K562 (cell line): ENCODE results near the gene SV2A. TPM values are rescaled to one million over a fixed set of nuclear protein-coding genes. Genes with fewer than 3 reads are reported as not detected.

Experiments used
- ATAC-seq: fragments of 200-7000 bp; cut with Tn5 transposase; 3 replicates; pipeline ENCODE4 v1.9.1; 2020; ENCODE audit warnings: moderate library complexity
- BruUV-seq: library from RNA; stranded (reverse); fragments of 400-500 nt; replicated peaks from 2 replicates; lab custom pipeline; 2021; lab: Mats Ljungman, UMichigan
- CTCF ChIA-PET: fragments of 300-600 bp; formaldehyde crosslinking; extraction: SDS; loops from one replicate; lab custom pipeline; 2021; ENCODE audit warnings: low intra/inter-chr PET ratio; lab: Yijun Ruan, JAX
- POLR2A ChIA-PET: fragments of 300-600, 350-650 bp; sonication (Branson Sonifier 250); formaldehyde crosslinking; extraction: SDS; loops from one replicate; lab custom pipeline; 2021; ENCODE audit warnings: antibody characterized with exemption, inconsistent platforms; lab: Yijun Ruan, JAX
- DNase-seq, 4 experiments: peaks; one replicate each; pipeline versions ENCODE4 v3.0.0 to v3.0.0-alpha.2; 2011 to 2018; ENCODE audit warnings: low spot score in 3 of 4, mixed read lengths in 3 of 4; ENCODE audit errors: extremely low read depth in 1 of 4
- FAIRE-seq: peaks from 2 replicates; lab custom pipeline; 2011; peaks lifted over from hg19 to GRCh38; lab: Jason Lieb, UNC
- H2AFZ ChIP-seq: 2 replicates; pipeline ENCODE4 v1.6.0; 2011; ENCODE audit warnings: low read depth, low read length, control low read depth, inconsistent platforms
- H3K27ac ChIP-seq: fragments of 200-600 bp; 3 replicates; pipeline ENCODE4 v1.8.0; 2011; ENCODE audit warnings: low read depth, mild to moderate bottlenecking, control low read depth, inconsistent platforms, low read length, moderate library complexity, mixed read lengths; ENCODE audit errors: extremely low read depth
- H3K27me3 ChIP-seq, 2 experiments: fragments of 300-600 bp in 1 of 2; 2 replicates in 1 of 2; 3 replicates in 1 of 2; pipeline versions ENCODE4 v1.6.0 to v1.8.0; 2011; ENCODE audit warnings: inconsistent platforms in 2 of 2, low read length in 2 of 2, mild to moderate bottlenecking in 1 of 2, mixed read lengths in 1 of 2, moderate library complexity in 1 of 2; ENCODE audit not compliant: control insufficient read depth in 2 of 2, insufficient read depth in 2 of 2
- H3K36me3 ChIP-seq: fragments of 300-600 bp; 3 replicates; pipeline ENCODE4 v1.8.0; 2011; ENCODE audit warnings: mild to moderate bottlenecking, low read length, inconsistent platforms; ENCODE audit not compliant: control insufficient read depth, insufficient read depth
- H3K4me1 ChIP-seq, 2 experiments: fragments of 200-600 bp in 1 of 2; replicated peaks in 1 of 2; 2 replicates in 1 of 2; 3 replicates in 1 of 2; pipeline versions ENCODE4 v1.5.1 to v1.8.0; 2011; ENCODE audit warnings: inconsistent platforms in 2 of 2, low read length in 2 of 2, mild to moderate bottlenecking in 1 of 2, mixed read lengths in 1 of 2, moderate library complexity in 1 of 2; ENCODE audit not compliant: control insufficient read depth in 2 of 2, insufficient read depth in 2 of 2
- H3K4me2 ChIP-seq: 2 replicates; pipeline ENCODE4 v1.6.1; 2011; ENCODE audit warnings: low read length, control low read depth, inconsistent platforms, mixed read lengths; ENCODE audit not compliant: insufficient read depth
- H3K4me3 ChIP-seq: fragments of 200-600 bp; sonication (generic), shearing (Covaris generic); 2 replicates; pipeline ENCODE4 v1.5.1; 2016; ENCODE audit warnings: control low read depth, inconsistent platforms
- H3K79me2 ChIP-seq: fragments of 200-600 bp; 3 replicates; pipeline ENCODE4 v1.8.0; 2011; ENCODE audit warnings: low read length, inconsistent platforms; ENCODE audit not compliant: control insufficient read depth, insufficient read depth
- H3K9ac ChIP-seq, 2 experiments: 2 replicates each; pipeline versions ENCODE4 v1.6.0 to v1.6.1; 2011; ENCODE audit warnings: low read depth in 2 of 2, low read length in 2 of 2, control low read depth in 1 of 2, inconsistent platforms in 1 of 2, mild to moderate bottlenecking in 1 of 2, mixed read lengths in 1 of 2; ENCODE audit not compliant: insufficient read depth in 1 of 2
- H3K9me1 ChIP-seq: one replicate; pipeline ENCODE4 v1.6.0; 2011; ENCODE audit warnings: inconsistent platforms, mild to moderate bottlenecking, low read length, moderate library complexity; ENCODE audit not compliant: control insufficient read depth, insufficient read depth
- H3K9me3 ChIP-seq: replicated peaks from 2 replicates; pipeline ENCODE4 v1.5.1; 2011; ENCODE audit warnings: low read depth, low read length, inconsistent platforms; ENCODE audit not compliant: control insufficient read depth, insufficient read depth
- H4K20me1 ChIP-seq: replicated peaks from 2 replicates; pipeline ENCODE4 v1.6.1; 2011; ENCODE audit warnings: low read length, inconsistent platforms, mixed read lengths; ENCODE audit not compliant: control insufficient read depth, insufficient read depth
- ETS1 ChIP-seq: conservative IDR thresholded peaks from 2 replicates; pipeline ENCODE4 v1.6.1; 2011; ENCODE audit warnings: low read depth, mild to moderate bottlenecking, low read length; ENCODE audit not compliant: control insufficient read depth
- FIP1L1 ChIP-seq: fragments of 200-400 bp; formaldehyde crosslinking; IDR thresholded peaks from 2 replicates; pipeline ENCODE4 v1.6.1; 2018; ENCODE audit warnings: mild to moderate bottlenecking, low read depth, low read length; ENCODE audit not compliant: poor library complexity, severe bottlenecking
- NR2C2 ChIP-seq, 2 experiments: fragments of 200-800 bp in 1 of 2; sonication (Bioruptor generic) in 1 of 2; sonication (generic) in 1 of 2; formaldehyde crosslinking in 1 of 2; IDR thresholded peaks; 2 replicates each; pipeline versions ENCODE4 v1.6.1 to v1.8.0; 2016 to 2022; ENCODE audit warnings: mild to moderate bottlenecking in 1 of 2, missing compliant biosample characterization in 1 of 2, missing genetic modification characterization in 1 of 2, missing genetic modification reagents in 1 of 2
- SRSF9 ChIP-seq: fragments of 200-400 bp; formaldehyde crosslinking; IDR thresholded peaks from 2 replicates; pipeline ENCODE4 v1.6.1; 2017; ENCODE audit warnings: low read depth, low read length, borderline replicate concordance
- ZC3H4 ChIP-seq: sonication (generic); formaldehyde crosslinking; IDR thresholded peaks from 2 replicates; pipeline ENCODE4 v1.9.0; 2021; ENCODE audit warnings: missing genetic modification reagents, borderline replicate concordance
- ZNF121 ChIP-seq: sonication (generic); formaldehyde crosslinking; conservative IDR thresholded peaks from 2 replicates; pipeline ENCODE4 v1.8.0; 2022; ENCODE audit warnings: missing genetic modification reagents
- WGBS: fragments of 100-300 bp; shearing (Covaris generic); methylation state at CpG from one replicate; pipeline ENCODE4 v1.1.6; 2016; ENCODE audit warnings: low coverage, mixed read lengths; ENCODE audit not compliant: insufficient coverage; ENCODE audit errors: missing lambda C conversion rate; 5-methylcytosine and 5-hydroxymethylcytosine counted together
- in situ Hi-C: fragments of 300-500 bp; cut with MboI; formaldehyde crosslinking; loops from 4 replicates; pipeline ENCODE4 v1.15.0; 2018; ENCODE audit warnings: inconsistent platforms, mixed read lengths
- intact Hi-C: fragments of 100-400 bp; cut with micrococcal nuclease; formaldehyde crosslinking; loops from 2 replicates; pipeline ENCODE4 v1.14.2; 2022
- polyA plus RNA-seq, 8 experiments: library from polyadenylated mRNA; depleted of rRNA in 4 of 8; stranded (reverse) in 5 of 8; unstranded in 3 of 8; fragments of >200 nt; fragmentation: Nextera tagmentation in 2 of 8; fragmentation: Illumina TruSeq in 1 of 8; extraction: Ambion mirVana in 2 of 8; extraction: Trizol in 1 of 8; gene quantifications; 2 replicates each; pipeline versions ENCODE4 v1.2.1 to v1.2.3, GENCODE V29; 2011 to 2014; ENCODE audit warnings: inconsistent platforms in 1 of 8, missing spikeins in 1 of 8
- total RNA-seq, 7 experiments: library from RNA; depleted of rRNA in 6 of 7; stranded (reverse); fragments of >200 nt in 6 of 7; fragmentation: Illumina TruSeq in 2 of 7; extraction: Trizol in 2 of 7; gene quantifications; 2 replicates each; pipeline versions ENCODE4 v1.2.1 to v1.2.3, GENCODE V29; 2011 to 2021; ENCODE audit warnings: low replicate concordance in 1 of 7

SV2A gene
- total and polyA plus RNA-seq, 9 of the 15 experiments (the other 6 are each of a cell fraction or from before 2014, with no cell fraction given): 0.07 to 0.22 (median 0.11) TPM; not detected in 1

GRCh38 chr1:149927056-149927562 is 9.5 kb upstream of the SV2A start:
- POLR2A ChIA-PET: no interaction called here
- peak overlapping the region; percentile 93 for H3K4me3 ChIP-seq
- DNase-seq (no peak), ATAC-seq (no peak), FAIRE-seq (no peak)
- H3K36me3 ChIP-seq: peaks cover 46% of the 10 kb centered on the region
- BruUV-seq: no TSS peak
- H2AFZ ChIP-seq: peak overlapping the region; percentile 82
- in situ Hi-C loops: no loop called here
- peak overlapping the region; percentile 73 for H3K27ac ChIP-seq
- peaks cover 36% of the 10 kb centered on the region for H3K79me2 ChIP-seq
- intact Hi-C loops: loop anchor here (1.0 kb wide), 1 partner anchor 39 kb away; no protein-coding TSS in a partner anchor
- CTCF ChIA-PET: no interaction called here
- H3K9me1 ChIP-seq: no peaks in the 10 kb centered on the region
- no peaks in the 10 kb centered on the region for H3K27me3 ChIP-seq
- H4K20me1 ChIP-seq: no peaks in the 10 kb centered on the region
- H3K9me3 ChIP-seq: no peaks in the 10 kb centered on the region
- no peak for TF ChIP-seq NR2C2 (CRISPR knock-in tag; IDR thresholded peaks at IDR 0.05)
- 0 out of 2 replicates have a peak, but pooled peaks have one; percentile 78 for TF ChIP-seq NR2C2 (tag; IDR thresholded peaks at IDR 0.05)
- TF ChIP-seq FIP1L1: no peak
- no peak for TF ChIP-seq ZNF121 (CRISPR knock-in tag)
- TF ChIP-seq ETS1: peak; percentile 37; the same call in 1 of the 2 replicates
- TF ChIP-seq SRSF9: no peak
- TF ChIP-seq ZC3H4 (CRISPR knock-in tag): no peak
- TF ChIP-seq, all 486 proteins: peak for 2
- H3K4me1 ChIP-seq: peaks cover 22 to 23% of the 10 kb centered on the region in 2 experiments
- peak overlapping the region; percentile 76 to 94 for H3K9ac ChIP-seq
- 0% methylated on average over 9 of the region's 10 CpGs for WGBS
- peak overlapping the region; percentile 96 for H3K4me2 ChIP-seq
